ENCODE results near the gene LTC4S. TPM values are rescaled to one million over a fixed set of nuclear protein-coding genes. Genes with fewer than 3 reads are reported as not detected.

Gene LTC4S
- total RNA-seq, 1 donor, result 1.4 TPM

DNA sequence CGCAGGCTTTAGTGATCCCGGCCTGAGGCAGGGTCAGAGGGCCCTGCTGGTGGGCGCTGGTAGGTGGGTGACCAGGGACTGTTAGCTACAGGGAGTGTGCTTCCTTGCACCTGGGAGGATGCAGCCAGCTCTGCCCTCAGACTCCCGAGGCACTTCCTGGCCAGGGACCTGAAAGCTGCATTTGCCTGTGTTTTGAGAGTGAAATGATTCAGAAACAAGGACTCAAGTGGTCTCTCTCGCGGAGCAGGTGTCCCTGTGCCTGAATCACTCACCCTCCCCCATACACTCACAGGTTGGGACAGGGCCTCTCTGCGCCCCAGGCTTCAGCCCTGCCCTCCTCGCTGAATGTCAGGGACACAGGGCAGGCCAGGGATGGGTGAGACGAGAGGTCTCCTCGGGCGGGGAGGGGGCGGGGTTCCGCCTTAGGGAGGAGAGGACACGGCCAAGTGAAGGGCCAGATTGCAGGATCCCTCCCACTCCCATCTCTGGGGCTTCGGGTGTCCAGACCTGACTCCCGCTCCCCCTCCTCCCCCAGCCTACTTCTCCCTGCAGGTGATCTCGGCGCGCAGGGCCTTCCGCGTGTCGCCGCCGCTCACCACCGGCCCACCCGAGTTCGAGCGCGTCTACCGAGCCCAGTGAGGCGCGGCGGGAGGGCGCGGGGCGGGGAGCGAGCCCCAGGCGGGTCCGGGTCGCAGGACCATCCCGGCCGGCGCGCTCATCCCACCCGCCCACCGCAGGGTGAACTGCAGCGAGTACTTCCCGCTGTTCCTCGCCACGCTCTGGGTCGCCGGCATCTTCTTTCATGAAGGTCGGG is 1.5 kb downstream of the LTC4S start:
- H3K79me2 ChIP-seq (ENCODE audit: insufficient read depth, low read length), result no peaks in the 10 kb centered on the region
- H3K36me3 ChIP-seq (ENCODE audit: insufficient read depth, low read length), result peaks cover 28% of the 10 kb centered on the region
- peak overlapping the region; percentile 79 for H3K4me2 ChIP-seq (ENCODE audit: insufficient read depth, low read length)
- TF ChIP-seq, protein P1, sequence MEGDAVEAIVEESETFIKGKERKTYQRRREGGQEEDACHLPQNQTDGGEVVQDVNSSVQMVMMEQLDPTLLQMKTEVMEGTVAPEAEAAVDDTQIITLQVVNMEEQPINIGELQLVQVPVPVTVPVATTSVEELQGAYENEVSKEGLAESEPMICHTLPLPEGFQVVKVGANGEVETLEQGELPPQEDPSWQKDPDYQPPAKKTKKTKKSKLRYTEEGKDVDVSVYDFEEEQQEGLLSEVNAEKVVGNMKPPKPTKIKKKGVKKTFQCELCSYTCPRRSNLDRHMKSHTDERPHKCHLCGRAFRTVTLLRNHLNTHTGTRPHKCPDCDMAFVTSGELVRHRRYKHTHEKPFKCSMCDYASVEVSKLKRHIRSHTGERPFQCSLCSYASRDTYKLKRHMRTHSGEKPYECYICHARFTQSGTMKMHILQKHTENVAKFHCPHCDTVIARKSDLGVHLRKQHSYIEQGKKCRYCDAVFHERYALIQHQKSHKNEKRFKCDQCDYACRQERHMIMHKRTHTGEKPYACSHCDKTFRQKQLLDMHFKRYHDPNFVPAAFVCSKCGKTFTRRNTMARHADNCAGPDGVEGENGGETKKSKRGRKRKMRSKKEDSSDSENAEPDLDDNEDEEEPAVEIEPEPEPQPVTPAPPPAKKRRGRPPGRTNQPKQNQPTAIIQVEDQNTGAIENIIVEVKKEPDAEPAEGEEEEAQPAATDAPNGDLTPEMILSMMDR (IDR thresholded peaks at IDR 0.05; ENCODE audit: extremely low read depth, low read depth, low read length), result no peak
- H3K4me3 ChIP-seq (ENCODE audit: insufficient read depth, low read length), result peak overlapping the region; percentile 72
- no peaks in the 10 kb centered on the region for H4K20me1 ChIP-seq (ENCODE audit: insufficient read depth, low read length)
- DNase-seq (ENCODE audit: insufficient read length, low spot score, missing footprints), result peak; percentile 91
- no peak overlapping the region for H3K27ac ChIP-seq (ENCODE audit: low read depth, low read length)
- no peaks in the 10 kb centered on the region for H3K9me3 ChIP-seq (ENCODE audit: low read depth, low read length)
- H2AFZ ChIP-seq (ENCODE audit: low read length), result no peak overlapping the region
- no peaks in the 10 kb centered on the region for H3K27me3 ChIP-seq (ENCODE audit: insufficient read depth, low read length)
- H3K4me1 ChIP-seq (ENCODE audit: insufficient read depth, low read length), result peaks cover 10% of the 10 kb centered on the region

DNA sequence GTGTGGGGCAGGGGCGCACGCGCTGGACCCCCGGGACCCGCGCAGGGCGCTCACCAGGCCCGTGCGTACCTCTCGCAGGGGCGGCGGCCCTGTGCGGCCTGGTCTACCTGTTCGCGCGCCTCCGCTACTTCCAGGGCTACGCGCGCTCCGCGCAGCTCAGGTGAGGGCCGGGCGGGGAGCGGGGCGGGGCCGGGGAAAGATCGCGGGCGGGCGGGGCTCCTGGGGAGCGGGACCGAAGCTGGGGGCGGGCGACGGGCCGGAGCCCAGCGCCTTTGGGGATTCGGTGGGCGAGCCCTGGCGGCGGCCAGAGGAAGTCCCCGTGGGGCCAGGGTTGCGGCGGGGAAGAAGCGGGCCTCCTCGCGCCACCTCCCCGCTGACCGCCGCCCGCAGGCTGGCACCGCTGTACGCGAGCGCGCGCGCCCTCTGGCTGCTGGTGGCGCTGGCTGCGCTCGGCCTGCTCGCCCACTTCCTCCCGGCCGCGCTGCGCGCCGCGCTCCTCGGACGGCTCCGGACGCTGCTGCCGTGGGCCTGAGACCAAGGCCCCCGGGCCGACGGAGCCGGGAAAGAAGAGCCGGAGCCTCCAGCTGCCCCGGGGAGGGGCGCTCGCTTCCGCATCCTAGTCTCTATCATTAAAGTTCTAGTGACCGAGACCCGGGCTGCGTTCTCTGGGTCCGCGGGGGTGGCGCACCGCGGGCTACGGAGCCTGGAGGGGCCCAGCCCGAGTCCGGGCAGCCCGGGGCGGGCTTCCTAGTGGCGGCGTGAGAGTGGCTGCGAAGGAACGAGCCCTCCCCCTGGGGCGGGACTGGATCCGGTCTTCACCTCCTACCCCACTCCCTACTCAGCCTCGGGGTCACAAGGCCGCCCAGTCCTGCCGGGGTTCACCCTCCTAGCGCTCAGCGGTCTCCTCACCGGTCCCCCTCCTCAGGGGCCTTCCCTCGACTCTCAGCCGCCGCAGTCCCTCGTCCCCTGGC is 2.4 kb downstream of the LTC4S start:
- Histone ChIP-seq H3K4me2 (ENCODE audit: insufficient read depth, low read length) (peak overlapping the region; percentile 79), H2AFZ (ENCODE audit: low read length) (peak overlapping the region; percentile 44), H3K36me3 (ENCODE audit: insufficient read depth, low read length) (peaks cover 30% of the 10 kb centered on the region), H3K27ac (ENCODE audit: low read depth, low read length) (no peak overlapping the region), H3K4me3 (ENCODE audit: insufficient read depth, low read length) (peak overlapping the region; percentile 72), H3K27me3 (ENCODE audit: insufficient read depth, low read length) (no peaks in the 10 kb centered on the region), H4K20me1 (ENCODE audit: insufficient read depth, low read length) (no peaks in the 10 kb centered on the region), H3K9me3 (ENCODE audit: low read depth, low read length) (no peaks in the 10 kb centered on the region), H3K4me1 (ENCODE audit: insufficient read depth, low read length) (peaks cover 10% of the 10 kb centered on the region), H3K79me2 (ENCODE audit: insufficient read depth, low read length) (no peaks in the 10 kb centered on the region)
- TF ChIP-seq, protein P1 (IDR thresholded peaks at IDR 0.05; ENCODE audit: extremely low read depth, low read depth, low read length), result peak; percentile 52
- peak; percentile 99 for DNase-seq (ENCODE audit: insufficient read length, low spot score, missing footprints)

DNA sequence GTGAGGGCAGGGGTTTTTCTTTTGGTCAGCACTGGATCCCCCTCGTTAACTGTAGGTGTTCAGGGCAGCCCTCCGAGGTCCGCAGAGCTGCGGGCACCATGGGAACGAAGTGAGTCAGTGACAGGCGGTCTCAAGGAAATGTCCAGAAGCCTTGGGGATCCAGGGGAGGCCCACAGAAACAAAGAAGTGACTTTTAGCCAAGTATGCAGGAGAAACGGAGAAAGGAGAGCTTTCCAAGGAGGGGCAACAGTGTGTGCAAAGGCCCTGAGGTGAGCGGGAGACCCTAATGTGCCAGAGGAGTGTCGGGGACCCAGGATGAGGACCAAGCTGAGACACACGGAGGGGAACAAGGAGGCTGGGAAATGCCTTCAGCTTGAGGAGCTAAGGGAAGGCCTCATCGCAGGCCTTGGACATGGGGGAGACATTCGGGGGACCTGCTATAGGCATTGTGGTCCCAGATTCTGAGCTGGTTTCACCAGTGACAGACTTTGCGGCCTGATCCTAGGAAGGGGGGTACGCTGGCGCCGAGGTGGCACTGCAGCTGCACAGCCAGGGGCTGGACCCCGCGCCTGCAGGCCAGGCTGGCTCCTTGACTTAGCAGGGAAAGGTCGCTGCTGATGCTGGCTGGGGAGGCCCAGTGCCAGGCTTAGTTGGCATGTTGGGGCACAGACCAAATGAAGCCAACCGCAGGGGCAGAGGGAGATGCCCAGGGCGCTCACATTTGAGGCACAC is 3.3 kb downstream of the LTC4S start:
- H3K36me3 ChIP-seq (ENCODE audit: insufficient read depth, low read length), result peaks cover 30% of the 10 kb centered on the region
- DNase-seq (ENCODE audit: insufficient read length, low spot score, missing footprints), result peak; percentile 92
- H3K4me2 ChIP-seq (ENCODE audit: insufficient read depth, low read length), result peak overlapping the region; percentile 79
- TF ChIP-seq, protein P1 (IDR thresholded peaks at IDR 0.05; ENCODE audit: extremely low read depth, low read depth, low read length), result no peak
- H3K4me1 ChIP-seq (ENCODE audit: insufficient read depth, low read length), result peaks cover 10% of the 10 kb centered on the region
- H3K79me2 ChIP-seq (ENCODE audit: insufficient read depth, low read length), result peaks cover 4% of the 10 kb centered on the region
- H4K20me1 ChIP-seq (ENCODE audit: insufficient read depth, low read length), result peaks cover 2% of the 10 kb centered on the region
- H3K9me3 ChIP-seq (ENCODE audit: low read depth, low read length), result no peaks in the 10 kb centered on the region
- no peak overlapping the region for H2AFZ ChIP-seq (ENCODE audit: low read length)
- H3K27ac ChIP-seq (ENCODE audit: low read depth, low read length), result no peak overlapping the region
- peak overlapping the region; percentile 72 for H3K4me3 ChIP-seq (ENCODE audit: insufficient read depth, low read length)
- H3K27me3 ChIP-seq (ENCODE audit: insufficient read depth, low read length), result no peaks in the 10 kb centered on the region
